ENCODE results near the gene DYRK1A.

Gene DYRK1A

GRCh38 chr21:37568415-37568814 is 201.8 kb downstream of the DYRK1A start:
- no peak overlapping the region for H3K4me2 ChIP-seq (ENCODE audit: low read depth, low read length, poor library complexity, severe bottlenecking)
- H3K36me3 ChIP-seq (ENCODE audit: low read length): no peaks in the 10 kb centered on the region
- no peaks in the 10 kb centered on the region for H3K9me3 ChIP-seq (ENCODE audit: insufficient read depth, low read length)
- H3F3A ChIP-seq (ENCODE audit: insufficient read depth): no peaks in the 10 kb centered on the region
- no peaks in the 10 kb centered on the region for H4K20me1 ChIP-seq (ENCODE audit: low read depth, low read length)
- no peaks in the 10 kb centered on the region for H3K79me2 ChIP-seq (ENCODE audit: insufficient read depth, low read length)
- TF ChIP-seq EZH2phosphoT487 (conservative IDR thresholded peaks at IDR 0.05; ENCODE audit: low read length) (no peak), CTCF (IDR thresholded peaks at IDR 0.05; ENCODE audit: insufficient read depth, low read length, poor library complexity, severe bottlenecking) (no peak)
- no peaks in the 10 kb centered on the region for H3K27me3 ChIP-seq (ENCODE audit: low read length)
- no peak overlapping the region for H3K9ac ChIP-seq (ENCODE audit: low read length)
- H2AFZ ChIP-seq (ENCODE audit: low read depth, low read length, severe bottlenecking): no peak overlapping the region
- H3K9me2 ChIP-seq (replicated peaks; ENCODE audit: insufficient read depth, low read length): no peaks in the 10 kb centered on the region
- H3K4me3 ChIP-seq (ENCODE audit: insufficient read depth, low read length, poor library complexity, severe bottlenecking): no peak overlapping the region
- no peak overlapping the region for H3K27ac ChIP-seq (ENCODE audit: low read depth, low read length)

- Histone ChIP-seq H3K36me3 (ENCODE audit: low read length) (no peaks in the 10 kb centered on the region), H3K27me3 (ENCODE audit: low read length) (no peaks in the 10 kb centered on the region), H3K9me2 (replicated peaks; ENCODE audit: insufficient read depth, low read length) (no peaks in the 10 kb centered on the region), H3K79me2 (ENCODE audit: insufficient read depth, low read length) (no peaks in the 10 kb centered on the region), H3F3A (ENCODE audit: insufficient read depth) (no peaks in the 10 kb centered on the region), H3K9me3 (ENCODE audit: insufficient read depth, low read length) (no peaks in the 10 kb centered on the region), H4K20me1 (ENCODE audit: low read depth, low read length) (no peaks in the 10 kb centered on the region), H3K4me3 (ENCODE audit: insufficient read depth, low read length, poor library complexity, severe bottlenecking) (no peak overlapping the region), H3K9ac (ENCODE audit: low read length) (no peak overlapping the region), H3K4me2 (ENCODE audit: low read depth, low read length, poor library complexity, severe bottlenecking) (no peak overlapping the region), H2AFZ (ENCODE audit: low read depth, low read length, severe bottlenecking) (no peak overlapping the region), H3K27ac (ENCODE audit: low read depth, low read length) (no peak overlapping the region)
- TF ChIP-seq CTCF (IDR thresholded peaks at IDR 0.05; ENCODE audit: insufficient read depth, low read length, poor library complexity, severe bottlenecking): no peak
- no peak for TF ChIP-seq EZH2phosphoT487 (conservative IDR thresholded peaks at IDR 0.05; ENCODE audit: low read length)
Observed at GRCh38 chr21:37568916-37569315, 202.3 kb downstream of the DYRK1A start.

GRCh38 chr21:37571442-37571841 is 204.9 kb downstream of the DYRK1A start:
- Histone ChIP-seq H3K9me3 (ENCODE audit: insufficient read depth, low read length) (no peaks in the 10 kb centered on the region), H2AFZ (ENCODE audit: low read depth, low read length, severe bottlenecking) (no peak overlapping the region), H3K9ac (ENCODE audit: low read length) (no peak overlapping the region), H3K9me2 (replicated peaks; ENCODE audit: insufficient read depth, low read length) (no peaks in the 10 kb centered on the region), H3K36me3 (ENCODE audit: low read length) (no peaks in the 10 kb centered on the region), H3K4me3 (ENCODE audit: insufficient read depth, low read length, poor library complexity, severe bottlenecking) (no peak overlapping the region), H3K27ac (ENCODE audit: low read depth, low read length) (no peak overlapping the region), H4K20me1 (ENCODE audit: low read depth, low read length) (no peaks in the 10 kb centered on the region), H3K79me2 (ENCODE audit: insufficient read depth, low read length) (no peaks in the 10 kb centered on the region), H3K27me3 (ENCODE audit: low read length) (no peaks in the 10 kb centered on the region), H3F3A (ENCODE audit: insufficient read depth) (no peaks in the 10 kb centered on the region), H3K4me2 (ENCODE audit: low read depth, low read length, poor library complexity, severe bottlenecking) (no peak overlapping the region)
- TF ChIP-seq CTCF (IDR thresholded peaks at IDR 0.05; ENCODE audit: insufficient read depth, low read length, poor library complexity, severe bottlenecking) (no peak), EZH2phosphoT487 (conservative IDR thresholded peaks at IDR 0.05; ENCODE audit: low read length) (no peak)
